GM21528 (cell line): Measurements from ENCODE around the gene BAG3.
"Not testable (repeated sequence)": the region's sequence is repeated elsewhere in the genome, so short reads cannot be mapped to it uniquely, and the experiment has no call there.

Experiments used
- ATAC-seq: cut with Tn5 transposase; IDR thresholded peaks from one replicate; pipeline ENCODE4 v1.9.1; 2021; ENCODE audit warnings: mild to moderate bottlenecking, moderate library complexity; ENCODE audit not compliant: unreplicated experiment, low FRiP score

Gene BAG3

DNA sequence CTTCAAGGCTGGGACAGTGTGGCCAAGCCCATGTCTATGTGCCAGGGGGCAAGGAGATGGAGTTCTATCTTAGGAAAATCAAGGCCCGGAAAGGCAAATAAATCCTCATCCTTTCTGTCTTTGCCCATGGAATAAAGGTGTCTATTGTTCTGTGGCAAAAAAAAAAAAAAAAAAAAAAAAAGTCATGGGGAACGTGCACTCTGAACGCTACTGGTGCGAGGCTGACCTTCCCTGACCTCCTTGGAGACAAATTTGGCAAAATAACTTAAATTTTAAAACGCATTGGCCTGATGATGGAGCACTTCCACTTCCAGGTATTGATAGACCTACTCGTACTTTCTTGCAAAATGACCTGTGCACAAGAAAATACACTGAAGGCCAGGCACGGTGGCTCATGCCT lies 12.2 kb upstream of the BAG3 start:
- no peak for ATAC-seq

DNA sequence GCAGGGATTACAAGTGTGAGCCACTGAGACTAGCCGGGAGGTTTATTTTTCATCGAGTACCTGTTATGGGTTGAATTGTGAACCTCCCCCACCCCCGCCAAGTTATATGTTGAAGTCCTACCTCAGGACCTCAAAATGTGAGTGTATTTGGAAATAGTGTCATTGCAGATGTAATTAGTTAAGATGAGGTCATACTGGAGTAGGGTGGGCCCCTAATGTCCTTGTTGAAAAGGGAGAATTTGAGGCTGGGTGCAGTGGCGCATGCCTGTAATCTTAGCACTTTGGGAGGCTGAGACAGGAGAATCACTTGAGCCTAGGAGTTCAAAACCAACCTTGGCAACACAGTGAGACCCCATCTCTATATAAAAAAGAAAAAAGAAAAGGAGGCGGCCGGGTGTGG lies 10.8 kb upstream of the BAG3 start:
- ATAC-seq: no peak

DNA sequence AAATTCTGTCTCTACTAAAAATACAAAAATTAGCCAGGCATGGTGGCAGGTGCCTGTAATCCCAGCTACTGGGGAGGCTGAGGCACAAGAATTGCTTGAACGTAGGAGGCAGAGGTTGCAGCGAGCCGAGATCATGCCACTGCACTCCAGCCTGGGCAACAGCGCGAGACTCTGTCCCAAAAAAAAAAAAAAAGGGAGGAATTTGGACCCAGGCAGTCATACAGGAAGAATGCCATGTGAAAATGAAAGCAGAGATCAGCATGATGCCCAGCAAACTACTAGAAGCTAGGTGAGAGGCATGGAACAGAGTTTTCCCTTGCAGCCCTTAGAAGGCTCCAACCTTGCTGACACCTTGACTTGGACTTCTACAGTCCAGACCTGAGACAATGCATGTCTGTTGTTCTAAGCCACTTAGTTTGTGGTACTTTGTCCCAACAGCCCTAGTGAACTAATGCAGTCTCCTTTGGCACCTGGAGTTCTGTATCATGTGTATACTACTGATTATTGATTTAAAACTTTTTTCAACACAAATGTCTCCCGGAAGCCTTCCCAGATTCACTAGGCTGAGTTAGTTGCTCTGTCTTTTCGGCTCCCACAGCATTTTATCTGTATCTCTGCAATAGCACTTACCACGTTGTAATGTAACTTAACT lies 10.2 kb upstream of the BAG3 start:
- ATAC-seq: no peak

DNA sequence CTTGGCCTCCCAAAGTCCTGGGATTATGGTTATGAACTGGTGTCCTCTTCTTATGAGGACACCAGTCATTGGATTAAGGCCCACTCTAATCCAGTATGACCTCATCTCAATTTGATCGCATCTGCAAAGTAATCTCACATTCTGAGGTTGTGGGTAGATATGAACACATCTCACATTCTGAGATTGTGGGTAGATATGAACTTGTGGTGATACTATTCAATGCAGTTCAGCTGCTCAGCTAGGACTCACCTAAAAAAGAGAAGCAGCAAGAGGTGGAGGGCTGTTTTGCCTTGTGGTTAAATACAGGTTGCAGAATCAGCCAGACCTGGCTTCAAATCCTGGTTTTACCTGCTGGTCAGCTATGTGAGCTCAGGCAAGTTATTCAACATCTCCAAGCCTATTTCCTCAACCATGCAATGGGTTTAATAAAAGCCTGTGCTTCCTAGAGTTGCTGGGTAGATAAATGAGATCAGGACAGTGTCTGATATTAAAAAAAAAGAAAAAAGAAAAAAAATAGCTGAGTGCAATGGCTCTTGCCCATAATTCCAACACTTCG lies 8.5 kb upstream of the BAG3 start:
- ATAC-seq: no peak

DNA sequence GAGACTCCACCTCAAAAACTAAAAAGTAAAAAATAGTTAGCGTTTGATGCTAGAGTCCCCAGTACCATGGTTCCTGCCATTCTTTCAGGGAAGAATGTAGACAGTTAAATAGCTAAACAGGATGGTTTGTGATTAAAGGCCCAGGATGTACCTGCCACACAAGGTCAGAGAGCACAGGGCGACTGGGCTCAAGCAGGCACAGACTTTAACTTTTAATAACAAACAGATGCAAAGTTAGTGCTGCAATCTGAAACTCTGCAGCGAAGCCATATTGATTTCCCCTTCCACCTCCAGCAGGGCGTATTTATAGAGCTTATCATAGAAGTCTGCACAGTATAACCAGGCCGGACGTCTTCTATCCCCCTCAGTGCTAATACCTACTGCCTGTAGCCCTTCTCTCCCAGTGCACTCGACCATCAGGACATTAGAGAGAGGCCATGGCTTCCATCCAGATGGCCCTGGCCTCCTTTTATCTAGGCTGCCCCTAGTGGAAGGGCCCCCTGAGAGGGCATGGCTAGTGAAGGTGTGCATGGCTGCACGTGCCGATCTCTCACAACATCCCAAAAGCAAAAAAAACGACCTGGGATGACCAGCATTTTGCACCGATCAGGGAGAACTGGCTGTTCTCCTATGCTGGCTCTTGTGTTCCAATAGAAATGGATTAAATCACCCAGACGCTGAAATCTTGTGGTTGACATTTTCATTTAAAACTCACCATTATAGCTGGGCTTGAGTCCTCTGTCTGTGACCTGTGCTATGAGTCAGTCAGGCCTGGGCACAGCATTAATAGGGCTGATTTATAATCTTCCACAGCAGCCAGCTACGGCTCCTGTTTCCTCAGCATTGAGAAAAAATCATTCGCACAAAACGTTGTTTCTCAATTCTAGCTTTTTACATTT lies 7.6 kb upstream of the BAG3 start:
- ATAC-seq: no peak

DNA sequence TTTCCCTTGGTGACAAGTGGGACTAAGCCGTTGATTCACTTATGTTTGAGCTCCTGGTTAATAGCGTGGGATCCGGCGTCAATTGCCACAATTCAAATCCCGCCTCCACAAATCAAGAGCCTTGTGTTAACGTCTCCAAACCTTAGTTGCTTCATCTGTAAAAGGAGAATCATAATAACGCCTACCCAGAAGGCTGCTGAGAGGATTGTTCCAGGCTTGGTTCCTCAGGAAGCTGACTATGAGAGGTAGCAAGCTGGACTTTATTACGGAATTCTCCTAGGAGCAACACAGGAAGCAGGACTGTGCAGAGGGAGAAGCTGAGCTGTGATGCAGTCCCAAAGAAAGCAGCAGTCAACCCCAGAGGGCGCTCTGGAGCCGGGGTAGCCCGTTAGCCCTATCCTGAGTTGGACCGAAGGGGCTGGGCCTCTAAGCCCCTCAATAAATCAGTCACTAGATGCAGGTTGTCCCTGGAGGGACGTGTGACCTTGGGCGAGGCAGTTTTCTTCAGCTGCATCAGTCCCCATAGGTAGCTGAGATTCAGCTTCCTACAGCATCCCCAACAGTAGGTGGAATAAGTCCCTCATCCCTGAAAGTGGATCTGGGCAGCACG lies 6.9 kb upstream of the BAG3 start:
- no peak for ATAC-seq

DNA sequence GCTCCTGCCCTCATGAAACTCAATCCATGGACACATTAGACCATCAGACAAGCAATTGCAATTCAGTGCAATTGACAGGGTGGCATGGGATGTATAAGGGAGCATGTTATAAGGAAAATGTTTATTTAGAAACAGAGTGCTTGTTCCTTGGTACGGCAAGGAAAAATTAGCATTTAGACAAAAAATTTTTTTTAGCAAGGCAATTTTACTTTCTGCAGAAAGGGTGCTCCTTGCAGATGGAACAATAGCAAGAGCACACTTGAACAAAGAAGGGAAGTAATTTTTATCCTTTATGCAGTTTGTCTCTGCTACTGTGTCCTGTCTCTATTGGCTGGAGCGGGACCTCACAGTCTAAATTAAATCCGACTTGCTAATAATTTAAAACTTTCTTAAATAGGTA lies 6.2 kb upstream of the BAG3 start:
- no peak for ATAC-seq

DNA sequence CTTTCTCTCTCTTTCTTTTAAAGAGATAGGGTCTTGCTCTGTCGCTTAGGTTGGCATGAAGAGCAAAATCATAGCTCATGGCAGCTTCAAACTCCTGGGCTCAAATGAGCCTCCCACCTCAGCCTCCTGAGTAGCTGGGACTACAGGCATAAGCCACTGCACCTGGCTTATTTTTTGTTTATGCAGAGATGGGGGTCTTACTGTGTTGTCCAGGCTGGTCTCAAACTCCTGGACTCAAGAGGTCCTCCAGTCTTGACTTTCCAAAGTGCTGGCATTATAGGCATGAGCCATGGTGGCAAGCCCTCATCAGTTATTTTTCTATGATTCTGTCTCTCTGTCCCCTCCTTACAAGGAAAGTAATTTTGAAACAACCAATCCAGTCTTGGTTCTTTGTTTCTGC lies 1.1 kb upstream of the BAG3 start:
- ATAC-seq: no peak

DNA sequence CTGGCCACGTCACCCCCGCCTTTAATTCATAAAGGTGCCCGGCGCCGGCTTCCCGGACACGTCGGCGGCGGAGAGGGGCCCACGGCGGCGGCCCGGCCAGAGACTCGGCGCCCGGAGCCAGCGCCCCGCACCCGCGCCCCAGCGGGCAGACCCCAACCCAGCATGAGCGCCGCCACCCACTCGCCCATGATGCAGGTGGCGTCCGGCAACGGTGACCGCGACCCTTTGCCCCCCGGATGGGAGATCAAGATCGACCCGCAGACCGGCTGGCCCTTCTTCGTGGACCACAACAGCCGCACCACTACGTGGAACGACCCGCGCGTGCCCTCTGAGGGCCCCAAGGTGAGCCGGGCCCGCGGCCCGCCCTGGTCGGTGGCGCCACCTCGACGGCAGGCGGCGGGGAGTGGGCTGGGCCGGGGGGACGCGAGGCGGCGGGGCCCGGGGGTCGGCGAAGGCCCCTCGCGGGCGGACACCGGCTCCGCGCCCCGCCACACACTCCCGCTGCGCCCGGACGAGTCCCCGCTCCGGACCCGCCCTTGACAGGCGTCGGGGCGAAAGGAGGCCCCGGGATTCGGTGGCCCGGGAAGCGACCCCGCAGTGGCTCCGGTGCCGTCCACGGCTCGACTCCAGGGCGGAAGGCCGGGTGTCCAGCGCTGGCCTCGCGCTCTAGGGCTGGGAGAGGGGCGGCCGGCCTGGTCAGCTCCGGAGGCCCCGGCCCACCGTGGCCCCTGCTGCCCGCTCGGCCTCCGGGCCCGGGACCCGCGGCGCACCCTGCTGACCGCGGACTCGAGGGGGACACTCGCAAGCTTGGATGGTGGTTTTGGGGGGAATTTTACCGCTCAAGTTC lies 557 bp downstream of the BAG3 start:
- peak; percentile 17 for ATAC-seq

DNA sequence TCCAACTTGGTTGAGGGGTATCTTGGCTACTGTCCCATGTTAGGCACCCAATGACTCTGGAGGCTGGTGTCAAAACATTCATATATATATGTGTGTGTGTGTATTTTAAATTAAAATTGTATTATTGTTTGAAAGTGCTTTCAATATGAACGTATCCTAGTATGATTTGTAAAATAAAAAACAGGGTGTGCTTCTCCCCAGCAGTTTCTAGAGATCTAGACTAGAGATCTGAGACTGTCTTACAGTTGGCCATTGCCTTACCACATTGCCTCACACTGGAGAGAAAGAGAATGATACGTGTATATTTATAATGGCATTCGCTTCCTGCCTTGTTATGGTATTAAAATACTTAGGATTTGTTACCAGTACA lies 1.2 kb downstream of the BAG3 start:
- no peak for ATAC-seq

DNA sequence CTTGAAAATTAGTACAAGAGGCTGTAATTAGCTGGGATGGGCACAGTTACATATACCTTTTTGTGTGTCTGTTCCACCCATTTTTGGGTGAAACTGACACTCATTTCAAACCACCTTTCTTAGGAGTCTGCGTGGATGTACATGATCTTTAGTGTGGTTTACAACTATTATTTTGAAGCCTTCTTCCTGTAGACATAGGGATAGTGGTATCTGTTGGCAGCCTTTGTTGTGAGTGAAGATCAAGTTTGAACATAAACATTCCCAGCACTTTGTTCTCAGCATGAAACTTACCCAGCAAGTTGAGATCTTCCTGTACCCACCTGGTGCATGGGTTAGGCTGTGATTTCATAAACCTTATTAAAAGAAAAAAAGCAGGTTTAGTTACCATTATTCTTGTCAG lies 2.0 kb downstream of the BAG3 start:
- no peak for ATAC-seq

DNA sequence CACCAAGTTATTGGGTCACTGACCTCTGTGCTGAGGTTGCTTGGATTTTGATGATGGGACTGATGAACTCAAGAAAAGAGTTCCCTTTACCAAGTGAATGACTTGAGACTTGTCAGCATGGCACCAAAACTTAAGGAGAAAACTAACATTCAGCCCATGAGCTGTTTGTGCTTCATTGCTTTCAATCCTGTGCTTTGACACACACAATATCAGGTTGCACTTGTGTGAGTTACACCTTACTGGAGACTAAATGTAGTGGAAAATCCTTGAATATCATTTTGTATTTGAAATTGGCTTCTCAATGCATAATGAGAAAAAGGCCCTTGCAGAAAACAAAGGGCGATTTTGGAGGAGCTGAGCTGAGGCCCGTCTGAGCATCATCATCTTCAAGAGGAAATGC lies 2.7 kb downstream of the BAG3 start:
- no peak for ATAC-seq

DNA sequence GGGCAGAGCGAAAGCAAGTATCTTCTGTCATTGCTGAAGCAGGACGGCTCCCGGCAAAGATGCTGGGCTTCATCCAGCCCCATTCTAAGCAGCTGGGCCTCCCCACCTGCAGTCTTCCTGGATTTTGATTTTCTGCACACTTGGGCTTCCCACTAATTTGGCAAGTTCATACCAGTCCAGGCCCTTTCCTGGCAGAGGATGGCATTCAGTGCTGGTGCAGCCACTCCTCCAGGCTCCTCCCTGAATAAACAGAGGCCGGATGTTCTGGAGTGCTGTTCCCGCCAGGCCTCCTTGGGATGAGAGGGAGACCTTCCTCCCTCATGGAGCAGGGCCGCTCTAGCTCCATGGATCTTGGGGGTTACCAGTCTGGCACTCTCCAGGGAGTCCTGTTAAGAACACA lies 3.4 kb downstream of the BAG3 start:
- ATAC-seq: no peak

DNA sequence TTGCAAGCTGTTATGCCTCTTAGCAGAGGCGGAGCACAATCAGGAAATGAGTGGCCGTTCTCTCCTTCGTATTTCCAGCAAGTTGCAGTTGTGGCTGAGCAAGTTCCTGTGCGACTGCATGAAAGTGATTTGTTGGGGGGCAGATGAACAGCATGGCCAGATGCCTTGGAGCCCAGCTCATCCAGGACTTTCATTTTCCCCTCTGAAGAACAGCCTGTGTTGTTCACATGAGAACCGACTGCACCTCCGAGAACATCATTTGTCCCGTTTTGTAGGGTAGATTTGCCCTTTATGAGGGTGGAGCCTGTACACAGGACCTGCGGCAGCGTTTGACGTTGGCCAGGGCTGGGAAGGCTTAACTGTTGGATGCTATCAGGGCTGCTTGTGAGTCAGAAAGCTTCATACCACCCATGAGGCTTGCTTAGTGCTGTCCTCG lies 4.4 kb downstream of the BAG3 start:
- no peak for ATAC-seq

DNA sequence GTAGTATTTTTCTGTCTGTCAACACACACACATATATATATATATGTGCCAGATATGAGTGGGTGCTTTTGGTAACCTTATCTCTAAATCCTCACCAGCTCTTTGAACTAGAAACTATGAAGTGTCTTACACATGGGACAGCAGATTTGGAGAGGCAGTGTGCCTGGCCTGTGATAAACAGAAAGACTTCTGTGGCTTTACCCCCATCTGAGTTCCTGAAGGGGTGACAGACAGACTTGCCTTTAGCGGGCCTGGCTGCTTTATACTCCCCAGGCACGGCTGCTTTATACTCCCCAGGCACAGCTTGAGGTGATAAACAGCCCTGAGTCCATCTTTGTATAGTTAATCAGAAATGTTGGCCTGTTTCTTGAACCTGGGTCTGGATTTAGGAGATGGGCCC lies 5.6 kb downstream of the BAG3 start:
- no peak for ATAC-seq

DNA sequence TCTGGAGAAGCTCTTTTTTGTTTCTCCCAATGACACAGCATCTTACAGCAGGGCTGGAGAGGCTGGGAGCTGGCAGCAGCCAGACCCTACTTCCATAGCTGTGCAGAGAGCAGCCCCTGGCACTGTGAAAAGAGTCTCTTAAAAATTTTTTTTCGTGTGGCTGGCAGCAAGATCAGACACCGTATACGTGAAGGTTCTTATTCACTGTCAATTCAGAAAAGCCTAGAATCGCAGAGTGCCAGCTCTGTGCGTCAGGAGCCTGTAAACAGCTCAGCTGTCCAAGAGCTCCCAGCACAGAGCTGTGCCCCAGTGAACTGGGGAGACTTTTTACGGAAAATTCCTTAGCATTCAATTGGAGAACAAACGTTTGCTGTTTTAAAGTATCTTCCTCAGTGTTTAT lies 6.5 kb downstream of the BAG3 start:
- no peak for ATAC-seq

DNA sequence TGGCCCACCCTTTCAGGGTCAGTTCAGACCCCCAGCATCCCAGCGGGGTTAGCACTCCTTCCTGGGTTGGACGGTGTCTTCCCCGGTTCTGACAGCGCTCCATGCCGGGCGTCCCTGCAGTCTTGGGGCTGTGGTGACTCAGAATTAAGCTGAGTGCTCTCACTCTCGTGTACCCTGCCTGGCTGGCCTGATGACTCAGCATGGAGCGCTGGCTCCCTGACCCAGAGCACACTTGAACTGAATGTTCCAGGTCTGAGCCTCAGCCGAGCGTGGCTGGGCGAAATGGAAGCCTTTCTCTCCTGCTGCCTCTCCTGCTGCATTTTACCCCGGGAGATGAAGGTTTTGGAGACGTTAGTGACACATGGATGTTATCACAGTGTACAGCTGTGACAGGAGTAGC lies 7.1 kb downstream of the BAG3 start:
- ATAC-seq: no peak

DNA sequence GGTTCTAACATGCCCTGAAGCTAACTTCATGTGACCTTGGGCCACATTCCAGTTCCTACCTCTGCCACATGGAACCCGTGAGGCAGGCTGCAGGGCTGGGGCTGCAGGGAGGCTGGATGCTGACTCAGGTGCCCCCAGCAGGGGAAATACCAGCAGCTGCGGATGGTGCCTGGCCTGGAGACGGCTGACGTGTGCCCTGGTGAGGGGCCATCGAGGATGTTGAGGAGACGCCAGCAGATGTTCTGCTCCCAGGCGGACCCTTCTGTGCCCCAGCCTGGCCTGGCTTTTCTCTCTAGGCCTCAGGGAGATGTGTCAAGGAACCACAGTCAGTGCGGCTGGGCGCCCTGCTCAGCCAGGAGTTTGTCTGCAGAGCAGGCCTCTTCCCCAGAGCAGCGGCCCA lies 8.8 kb downstream of the BAG3 start:
- ATAC-seq: no peak

DNA sequence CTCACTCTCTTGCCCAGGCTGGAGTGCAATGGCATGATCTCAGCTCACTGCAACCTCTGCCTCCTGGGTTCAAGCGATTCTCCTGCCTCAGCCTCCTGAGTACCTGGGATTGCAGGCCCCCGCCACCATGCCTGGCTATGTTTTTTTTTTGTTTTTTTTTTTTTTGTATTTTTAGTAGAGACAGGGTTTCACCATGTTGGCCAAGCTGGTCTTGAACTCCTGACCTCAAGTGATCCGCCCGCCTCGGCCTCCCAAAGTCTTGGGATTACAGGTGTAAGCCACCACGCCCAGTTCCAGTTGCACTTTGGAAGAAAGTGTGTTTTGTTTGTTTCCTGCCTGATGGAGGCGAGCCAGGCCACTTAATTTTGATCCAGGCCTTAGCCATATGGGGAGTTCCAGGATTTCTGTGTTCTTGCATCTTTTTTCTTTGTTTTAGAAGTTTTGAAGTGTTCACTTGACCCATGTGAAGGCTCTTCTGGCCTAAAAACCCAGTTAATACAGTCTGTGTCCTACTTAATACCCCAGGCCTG lies 11.0 kb downstream of the BAG3 start:
- not testable (repeated sequence) for ATAC-seq
